ENCODE data around the gene TLE4.

GRCh38 chr9:79616971-79617370 lies 45.2 kb downstream of the TLE4 start:
- no peak for TF ChIP-seq EZH2phosphoT487 (conservative IDR thresholded peaks at IDR 0.05; ENCODE audit: low read length)
- TF ChIP-seq CTCF (IDR thresholded peaks at IDR 0.05; ENCODE audit: insufficient read depth, low read length, poor library complexity, severe bottlenecking): no peak

Data from SU-DHL-6 (cell line).